Measurements from ENCODE around the gene SNAP47.

- TF ChIP-seq POLR2AphosphoS5 (IDR thresholded peaks at IDR 0.05; ENCODE audit: low read depth, low read length) (no peak), TAF1 (IDR thresholded peaks at IDR 0.05; ENCODE audit: borderline replicate concordance, insufficient read depth, low read length) (no peak), REST (IDR thresholded peaks at IDR 0.05; ENCODE audit: insufficient read depth in 1 of 2, low read depth in 2 of 2, low read length in 2 of 2) (no peak), SIN3A (IDR thresholded peaks at IDR 0.05; ENCODE audit: borderline replicate concordance, insufficient read depth, low read length) (no peak), FOXP2 (optimal IDR thresholded peaks at IDR 0.05; ENCODE audit: borderline replicate concordance, extremely low read depth, extremely low read length, insufficient read depth) (no peak)
Measured at GRCh38 chr1:227798078-227798802, 63.0 kb downstream of the SNAP47 start.

Measured in PFSK-1 (cell line).